Fibroblast of skin of left quadriceps (primary cell): ENCODE measurements around the gene PCDH15.

Experiments used
- DNase-seq, 2 experiments: peaks; one replicate each; pipeline ENCODE4 v3.0.0-alpha.2; 2013; ENCODE audit warnings: low read depth in 2 of 2

Gene PCDH15

GRCh38 chr10:54800741-54801421 lies at the start of gene PCDH15:
PCDH15 (minus strand) TSS chr10:54801231; CDS start chr10:54664262, 136,969 bp downstream.
- peak; percentile 14 to 18 for DNase-seq

GRCh38 chr10:54843932-54844331 lies 42.9 kb upstream of the PCDH15 start:
- no peak for DNase-seq

DNA sequence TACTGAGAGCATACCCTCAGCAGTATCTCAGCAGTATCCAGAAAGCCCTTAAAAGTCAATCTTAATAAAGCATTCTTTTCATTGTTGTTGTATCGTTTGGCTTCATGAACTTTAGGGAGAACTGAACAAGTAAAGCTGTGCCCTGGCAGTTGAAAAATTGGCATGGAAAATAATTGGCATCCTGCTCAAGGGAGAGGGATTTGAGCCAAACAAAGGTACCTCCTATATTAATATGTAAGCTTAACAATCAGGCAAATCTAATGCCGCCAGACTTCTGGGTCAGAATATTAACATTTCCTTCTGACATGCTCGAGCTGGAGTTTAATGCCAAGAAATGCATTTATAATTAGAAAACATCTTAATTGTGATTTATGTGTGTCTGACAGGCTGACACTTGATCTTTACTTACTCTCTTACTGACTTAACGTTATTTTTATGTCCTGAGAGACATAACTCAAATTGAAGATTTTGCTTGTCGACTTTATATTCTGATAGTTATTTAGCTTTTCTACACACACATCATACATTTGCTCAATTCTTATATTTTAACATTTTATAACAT lies 42.1 kb upstream of the PCDH15 start:
- DNase-seq = no peak

GRCh38 chr10:54837479-54837878 lies 36.4 kb upstream of the PCDH15 start:
- DNase-seq = no peak

- no peak for DNase-seq
Measured at GRCh38 chr10:54833029-54833428, 32.0 kb upstream of the PCDH15 start.

- DNase-seq = no peak
Measured at GRCh38 chr10:54826994-54827560, 26.0 kb upstream of the PCDH15 start.

GRCh38 chr10:54815583-54815982 lies 14.6 kb upstream of the PCDH15 start:
- DNase-seq = no peak

DNA sequence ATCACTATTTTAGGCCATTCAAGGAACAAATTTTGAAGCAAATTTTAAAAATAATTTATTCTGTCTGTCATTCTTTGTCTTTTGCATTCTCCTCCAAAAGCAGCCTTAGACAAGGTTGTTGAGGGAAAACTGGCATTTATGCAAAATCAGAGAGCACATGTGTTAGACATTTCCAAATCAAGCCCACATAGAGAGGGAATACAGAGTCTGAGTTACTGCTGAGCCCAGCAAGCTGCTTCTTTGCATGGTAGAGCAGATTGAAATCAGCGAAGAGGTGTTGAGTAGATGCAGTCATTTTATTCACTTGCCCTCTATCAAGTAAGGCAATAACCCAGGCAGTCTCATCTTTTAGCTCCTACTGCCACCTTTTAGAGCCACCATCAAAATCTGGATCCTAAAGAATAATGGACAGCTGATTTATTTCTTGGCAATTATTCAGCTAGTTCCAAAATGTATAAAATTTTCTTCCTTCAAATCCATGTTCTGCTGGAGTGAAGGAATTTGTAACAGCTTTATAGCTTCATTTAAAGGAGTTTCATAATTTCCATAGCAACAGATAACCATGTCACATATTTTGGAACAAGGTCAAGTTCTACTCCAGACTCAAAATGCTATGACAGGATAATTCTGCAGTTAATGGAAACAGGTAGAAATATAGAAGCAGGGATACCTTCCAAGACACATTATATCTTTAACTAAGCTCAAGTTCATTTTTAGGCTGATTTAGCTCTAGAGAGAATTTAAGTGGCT lies 7.3 kb upstream of the PCDH15 start:
- DNase-seq = no peak

DNA sequence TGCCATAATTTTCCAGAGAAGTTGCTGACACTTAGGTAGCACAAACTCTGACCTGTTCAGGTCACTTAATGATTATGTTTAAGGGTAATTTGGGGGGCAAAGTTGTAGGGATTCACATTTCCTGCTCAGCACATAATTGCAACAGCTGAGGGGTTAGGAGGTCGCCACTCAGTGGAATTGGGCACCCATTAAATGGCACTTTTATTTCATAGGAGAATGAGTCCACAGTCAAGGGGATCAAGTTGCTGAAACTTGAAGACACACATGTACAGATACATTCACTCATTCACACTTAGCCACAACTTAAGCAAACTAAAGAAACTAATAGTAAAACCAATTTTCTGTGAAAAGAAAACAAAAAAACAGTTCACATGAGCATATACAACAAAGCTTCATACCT lies 1.5 kb downstream of the PCDH15 start:
- no peak for DNase-seq

DNA sequence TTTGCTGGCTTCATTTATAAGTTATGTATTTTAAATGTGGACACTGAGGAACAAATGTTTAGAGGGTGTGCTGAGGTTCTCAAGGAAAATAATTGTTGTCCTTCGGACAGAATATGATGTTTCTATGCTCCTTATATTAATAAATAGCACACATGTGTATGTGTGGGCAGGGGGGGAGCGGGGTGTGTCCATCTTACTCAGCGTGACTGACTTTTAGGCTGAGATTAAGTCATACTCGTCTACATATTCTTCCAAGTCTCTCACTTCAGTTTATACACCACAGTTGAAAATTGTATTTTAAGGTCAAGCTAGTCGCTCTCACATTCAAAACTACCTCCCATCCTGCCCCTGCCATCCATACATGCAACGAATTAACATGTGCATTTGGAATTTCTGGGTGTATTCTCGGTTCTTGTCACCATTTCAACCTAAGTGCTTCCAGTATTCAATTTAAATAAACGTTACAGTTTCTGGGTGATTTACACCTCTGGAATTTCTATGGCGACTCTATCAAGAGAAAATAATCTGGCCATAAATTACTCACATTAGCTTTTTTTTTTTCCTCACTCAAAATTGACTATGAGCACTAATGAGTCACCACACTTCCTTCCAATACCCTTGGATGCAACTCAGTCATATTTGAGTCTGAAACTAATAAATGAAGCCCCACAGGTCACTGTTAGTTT lies 3.3 kb downstream of the PCDH15 start:
- peak; percentile 49 to 56 for DNase-seq

GRCh38 chr10:54796881-54797280 lies 4.2 kb downstream of the PCDH15 start:
- DNase-seq = no peak

DNA sequence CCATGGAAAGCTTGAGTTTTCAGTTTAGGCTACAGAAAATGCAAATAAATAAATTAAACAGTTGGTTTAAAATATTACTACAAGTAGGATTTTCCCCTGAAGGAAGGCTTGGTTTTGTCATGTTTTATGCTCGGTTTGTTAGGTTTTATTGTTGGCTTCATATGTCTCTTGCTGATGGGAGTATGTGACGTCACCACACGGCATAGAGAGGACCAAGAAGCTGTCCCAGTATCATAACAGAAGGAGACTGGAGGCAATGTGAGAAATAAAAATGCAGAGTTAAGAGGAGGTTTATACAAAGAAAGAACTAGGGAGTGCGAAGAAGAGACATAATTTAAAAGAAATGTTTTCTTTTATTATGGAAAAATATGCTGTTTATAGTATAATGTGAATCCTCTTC lies 24.4 kb downstream of the PCDH15 start:
- no peak for DNase-seq

DNA sequence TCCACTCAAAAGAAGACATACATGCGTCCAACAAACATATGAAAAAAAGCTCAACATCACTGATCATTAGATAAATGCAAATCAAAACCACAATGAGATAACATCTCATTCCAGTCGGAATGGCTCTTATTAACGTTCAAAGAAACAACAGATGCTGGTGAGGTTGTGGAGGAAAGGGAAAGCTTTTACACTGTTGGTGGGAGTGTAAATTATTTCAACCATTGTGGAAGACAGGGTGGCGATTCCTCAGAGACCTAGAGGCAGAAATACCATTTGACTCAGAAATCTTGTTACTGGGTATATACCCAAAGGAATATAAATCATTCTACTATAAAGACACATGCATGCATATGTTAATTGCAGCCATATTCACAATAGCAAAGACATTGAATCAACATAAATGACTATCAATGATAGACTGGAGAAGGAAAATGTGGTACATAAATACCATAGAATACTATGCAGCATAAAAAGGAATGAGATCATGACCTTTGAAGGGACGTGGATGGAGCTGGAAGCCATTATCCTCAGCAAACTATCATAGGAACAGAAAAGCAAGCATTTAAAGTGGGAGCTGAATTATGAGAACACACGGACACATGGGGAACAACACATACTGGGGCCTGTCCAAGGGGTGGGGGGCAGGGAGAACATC lies 28.4 kb downstream of the PCDH15 start:
- no peak for DNase-seq

DNA sequence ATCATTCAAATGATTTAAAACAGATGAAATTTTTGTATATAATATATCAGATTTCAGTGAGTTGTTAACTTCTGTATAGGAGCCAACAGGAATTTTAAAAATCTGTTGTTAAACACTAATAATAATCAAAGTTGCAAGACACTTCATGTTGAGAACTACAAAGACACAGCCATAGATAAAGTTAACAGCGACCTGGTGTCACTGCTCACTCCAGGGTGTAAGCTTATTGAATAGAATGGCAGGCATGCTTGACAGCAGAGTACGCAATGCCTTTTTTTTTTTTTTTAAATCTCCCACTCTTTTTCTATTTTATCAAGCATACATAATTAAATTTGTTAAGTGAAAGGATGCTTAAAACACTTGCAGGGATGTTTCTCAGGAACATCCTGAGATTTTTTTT lies 32.0 kb downstream of the PCDH15 start:
- no peak for DNase-seq

DNA sequence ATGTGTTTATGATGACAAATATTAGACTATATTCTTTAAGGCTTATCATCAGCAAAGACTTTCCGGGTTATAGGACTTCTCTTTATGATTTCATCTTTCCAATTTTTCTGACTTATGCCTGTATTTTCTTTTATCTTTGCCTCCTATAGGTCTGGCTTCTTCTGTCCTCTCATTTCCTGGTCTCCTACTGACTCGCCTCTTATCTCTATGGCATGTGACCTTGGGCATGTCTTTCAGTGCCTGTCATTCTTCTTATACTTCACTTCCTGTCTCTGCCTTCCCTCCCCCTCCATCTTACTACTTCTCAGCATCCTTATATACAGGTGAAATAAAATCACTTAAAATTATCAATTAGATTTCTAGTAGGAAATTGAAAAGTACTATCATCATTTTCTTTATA lies 42.2 kb downstream of the PCDH15 start:
- no peak for DNase-seq

GRCh38 chr10:54749623-54750022 lies 51.4 kb downstream of the PCDH15 start:
- DNase-seq = no peak

DNA sequence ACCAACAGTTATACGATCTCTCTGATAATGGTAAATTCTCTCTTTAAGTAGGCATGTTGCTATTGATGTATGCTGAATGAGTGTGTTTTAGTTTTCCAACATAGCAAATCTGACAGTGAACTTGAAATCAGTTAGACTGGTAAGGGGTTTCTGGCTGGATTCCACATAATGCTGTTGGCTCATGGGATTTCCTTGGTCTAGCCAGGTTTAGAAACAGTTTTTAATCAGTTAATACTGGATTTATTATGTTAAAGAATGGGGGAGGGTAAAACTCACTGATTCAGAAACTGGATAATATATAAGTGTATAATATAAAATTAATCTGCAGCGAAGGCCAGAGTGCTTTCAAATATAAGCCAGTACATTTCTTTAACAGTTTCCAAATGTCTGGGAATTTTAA lies 55.6 kb downstream of the PCDH15 start:
- no peak for DNase-seq

DNA sequence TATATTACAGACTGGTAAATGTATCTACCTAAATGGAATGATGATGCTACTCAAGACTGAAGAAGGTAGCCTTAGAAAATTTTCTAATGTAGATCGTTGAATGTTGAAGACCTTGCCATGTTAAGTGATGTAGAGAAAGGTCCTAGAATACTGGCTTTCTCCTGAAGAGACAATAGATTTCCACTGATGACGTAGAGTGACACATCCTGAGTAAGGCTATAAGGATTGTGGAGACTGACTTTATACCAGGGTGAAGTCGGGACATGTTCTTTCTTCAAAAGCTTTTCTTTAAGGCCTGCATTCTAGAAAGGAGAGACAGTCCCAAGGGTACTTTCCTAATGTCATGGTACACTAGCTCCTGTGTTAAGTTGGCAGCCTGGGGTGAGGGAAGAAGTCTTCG lies 58.6 kb downstream of the PCDH15 start:
- no peak for DNase-seq

DNA sequence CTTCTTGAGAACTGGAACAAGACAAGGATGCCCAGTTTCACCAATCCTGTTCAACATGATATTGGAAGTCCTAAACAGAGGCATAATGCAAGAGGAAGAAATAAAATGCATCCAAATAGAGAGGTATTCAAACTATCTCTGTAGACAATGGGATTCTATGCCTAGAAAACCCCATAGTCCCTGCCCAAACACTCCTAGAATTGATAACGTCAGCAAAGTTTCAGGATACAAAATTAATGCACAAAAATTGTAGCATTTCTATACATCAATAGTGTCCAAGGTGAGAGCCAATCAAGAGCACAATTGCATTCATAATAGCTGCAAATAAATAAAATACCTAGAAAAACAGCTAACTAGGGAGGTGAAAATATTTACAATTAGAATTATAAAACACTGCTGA lies 72.5 kb downstream of the PCDH15 start:
- no peak for DNase-seq

GRCh38 chr10:54722075-54722474 lies 79.0 kb downstream of the PCDH15 start:
- no peak for DNase-seq

- no peak for DNase-seq
Measured at GRCh38 chr10:54710918-54711317, 90.1 kb downstream of the PCDH15 start.

DNA sequence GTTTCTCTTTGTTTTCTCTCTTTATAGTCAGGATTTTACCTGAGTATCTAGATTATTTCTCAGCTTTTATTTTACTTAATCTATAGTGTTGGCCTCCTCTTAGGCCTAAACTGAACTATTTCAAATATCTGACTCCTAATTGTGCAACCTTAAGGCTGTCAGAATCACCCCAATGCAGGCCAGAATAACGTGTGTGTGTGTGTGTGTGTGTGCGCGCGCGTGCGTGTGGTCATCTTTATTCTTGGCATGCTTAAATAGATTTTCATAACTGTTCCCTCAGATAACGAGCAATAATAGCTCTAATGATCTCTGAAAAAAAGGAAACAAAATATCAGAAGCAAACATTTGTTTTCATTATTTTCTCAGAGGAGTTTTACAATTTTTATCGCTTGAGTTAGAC lies 92.4 kb downstream of the PCDH15 start:
- no peak for DNase-seq
